ENCODE data around the gene TRIM43.
A peak's percentile ranks its signal among the peaks of the same experiment; 100 is the strongest.
"Not testable (repeated sequence)": the region's sequence is repeated elsewhere in the genome, so short reads cannot be mapped to it uniquely, and the experiment has no call there.

The TRIM43 gene

DNA sequence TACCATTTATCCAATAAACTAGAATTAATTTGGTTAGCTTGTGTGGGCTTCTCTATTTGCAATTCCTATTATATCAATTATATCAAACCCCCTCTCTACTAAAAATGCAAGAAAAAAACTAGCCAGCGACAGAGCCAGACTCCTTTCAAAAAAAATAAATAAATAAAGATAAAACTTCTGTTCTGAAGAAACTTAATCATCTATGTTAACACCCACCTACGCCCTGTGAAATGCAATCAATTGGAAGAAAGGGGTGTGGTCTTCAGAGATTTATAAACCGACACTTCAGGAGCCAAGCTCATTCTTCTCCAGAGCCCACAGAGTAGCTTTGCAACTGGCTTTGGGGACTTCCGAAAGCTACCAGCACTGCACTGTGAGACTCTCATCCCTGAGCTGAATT is at the start of gene TRIM43:
Gene TRIM43 (plus strand): TSS at position 301 of the 400 bp plus-strand sequence. CDS start 2,023 bp downstream, outside the sequence.
- not testable (repeated sequence) for DNase-seq (ENCODE audit: low spot score)

DNA sequence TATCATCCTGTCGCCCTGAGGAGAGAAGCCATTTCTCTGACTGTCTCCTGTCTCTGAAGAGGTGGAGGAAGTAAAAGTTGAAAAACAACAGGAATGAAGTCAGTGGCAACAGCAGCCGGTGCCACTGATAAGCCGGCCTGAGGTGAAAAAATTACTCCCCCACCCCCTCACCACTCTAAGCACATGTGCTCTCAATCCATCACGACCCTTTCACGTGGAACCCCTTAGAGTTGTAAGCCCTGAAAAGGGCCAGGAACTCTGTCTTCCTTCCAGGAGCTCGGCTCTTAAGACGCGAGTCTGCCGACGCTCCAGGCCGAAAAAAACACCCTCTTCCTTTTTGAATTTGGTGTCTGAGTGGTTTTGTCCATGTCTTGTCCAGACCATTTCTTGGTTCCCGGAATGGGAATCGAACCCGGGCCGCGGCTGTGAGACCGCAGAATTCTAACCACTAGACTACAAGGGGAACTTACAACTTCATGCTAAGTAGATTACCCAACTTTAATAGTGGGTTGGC is 40.7 kb upstream of the TRIM43 start:
- DNase-seq (ENCODE audit: low spot score) = no peak

DNA sequence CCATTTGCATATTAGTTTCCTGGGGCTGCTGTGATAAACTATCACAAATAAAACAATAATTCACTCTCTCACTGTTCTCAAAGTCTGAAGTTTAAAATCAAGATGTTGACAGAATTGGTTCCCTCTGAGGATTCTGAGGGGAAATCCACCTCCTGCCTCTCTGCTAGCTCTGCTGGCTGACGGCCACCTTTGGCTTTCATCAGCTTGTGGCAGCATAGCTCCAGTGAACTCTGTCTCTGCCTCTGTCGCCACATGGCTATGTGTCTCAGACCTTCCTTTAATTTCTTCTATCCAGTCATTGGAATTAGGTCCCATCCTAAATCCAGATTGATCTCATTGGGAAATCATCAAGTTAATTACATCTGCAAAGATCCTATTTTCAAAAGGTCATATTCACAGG is 38.9 kb upstream of the TRIM43 start:
- no peak for DNase-seq (ENCODE audit: low spot score)

DNA sequence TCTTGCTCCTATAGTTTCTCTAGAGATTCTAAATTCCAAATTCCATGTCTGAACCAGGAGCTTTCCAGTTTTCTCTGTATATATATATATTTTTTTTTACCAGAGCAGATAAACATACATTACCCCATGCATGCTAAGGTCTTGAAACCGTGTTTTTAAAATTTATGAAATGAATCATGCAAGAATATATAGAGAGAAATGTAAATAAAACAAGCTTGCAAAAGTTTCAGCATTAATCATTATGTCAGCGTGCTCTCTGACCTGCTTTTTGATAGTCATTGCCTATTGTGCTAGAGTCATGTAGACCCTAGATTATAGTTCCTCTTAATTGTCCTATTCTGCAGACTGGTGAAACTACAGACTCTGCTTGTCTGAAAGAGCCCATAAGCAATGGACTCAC is 22.6 kb upstream of the TRIM43 start:
- DNase-seq (ENCODE audit: low spot score) = no peak

DNA sequence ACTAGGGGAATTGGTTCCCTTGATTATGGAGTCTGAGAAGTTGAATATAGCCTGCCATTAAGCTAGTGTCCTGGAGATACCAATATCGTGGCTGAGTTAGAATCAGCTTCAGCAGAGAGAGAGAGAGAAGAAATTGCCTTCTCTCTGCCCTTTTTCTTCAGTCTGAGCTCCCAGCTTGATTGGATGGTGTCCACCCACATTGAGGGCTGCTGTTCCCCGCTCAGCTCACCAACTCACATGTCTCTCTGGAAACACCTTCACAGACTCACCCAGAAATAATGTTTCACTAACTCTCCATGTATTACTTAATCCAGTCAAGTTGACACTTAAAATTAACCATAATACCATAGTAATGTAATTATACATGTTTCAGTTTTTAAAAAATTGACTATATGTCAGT is 17.9 kb upstream of the TRIM43 start:
- no peak for DNase-seq (ENCODE audit: low spot score)

DNA sequence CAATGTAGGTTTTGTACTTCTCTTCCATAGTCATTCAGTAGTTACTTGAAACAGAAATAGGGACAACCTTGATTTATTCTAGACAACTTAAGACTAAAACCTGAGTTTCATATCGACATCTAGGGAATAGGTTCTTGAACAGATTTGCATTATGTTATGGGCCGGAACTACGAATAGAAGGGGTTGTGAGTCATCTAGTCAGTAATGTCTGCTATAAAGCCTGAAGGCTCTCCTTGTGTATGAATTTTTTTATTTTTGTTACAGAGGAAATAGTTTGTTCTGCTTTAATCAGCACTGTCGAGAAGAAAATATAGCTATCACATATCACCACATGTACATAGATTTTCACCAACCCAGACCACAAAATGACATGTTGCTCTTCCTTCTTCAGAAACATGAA is 17.3 kb upstream of the TRIM43 start:
- no peak for DNase-seq (ENCODE audit: low spot score)

DNA sequence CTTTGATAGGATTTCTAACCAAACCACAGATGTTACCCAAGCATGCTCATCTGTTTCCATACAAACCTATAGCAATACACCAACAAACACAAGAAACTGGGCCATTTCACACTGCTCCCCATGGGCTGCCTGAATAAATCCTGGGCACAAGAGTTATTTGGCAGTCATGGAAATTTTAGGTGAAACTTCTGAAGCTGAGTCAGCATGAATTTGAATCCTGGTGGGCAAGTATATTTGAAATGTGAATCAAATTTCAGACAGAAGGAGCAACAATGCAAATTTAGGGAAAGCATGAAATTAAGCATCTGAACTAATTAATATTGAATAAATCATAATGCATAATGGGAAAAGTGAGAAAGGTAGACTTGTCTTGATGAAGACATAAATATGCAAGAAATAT is 15.9 kb upstream of the TRIM43 start:
- DNase-seq (ENCODE audit: low spot score) = no peak

DNA sequence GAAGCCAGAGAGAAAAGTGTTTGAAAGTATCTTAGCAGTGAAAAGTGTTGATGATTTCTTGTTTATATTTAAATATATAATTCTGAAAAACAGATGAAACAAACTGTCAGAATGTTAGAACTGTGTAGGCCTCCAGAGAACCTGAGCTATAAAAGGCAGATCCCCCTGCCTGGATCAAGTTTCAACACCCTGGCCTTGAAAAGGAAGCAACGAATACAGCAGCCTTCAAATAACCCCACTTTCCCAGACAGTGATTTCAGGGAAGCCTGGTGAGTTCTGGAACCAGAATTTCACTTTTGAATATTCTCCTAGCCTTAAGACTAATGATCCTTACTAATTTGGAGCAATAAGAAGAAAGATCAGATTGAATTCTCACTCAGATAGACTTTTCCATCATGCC is 13.3 kb upstream of the TRIM43 start:
- DNase-seq (ENCODE audit: low spot score) = peak; percentile 46

DNA sequence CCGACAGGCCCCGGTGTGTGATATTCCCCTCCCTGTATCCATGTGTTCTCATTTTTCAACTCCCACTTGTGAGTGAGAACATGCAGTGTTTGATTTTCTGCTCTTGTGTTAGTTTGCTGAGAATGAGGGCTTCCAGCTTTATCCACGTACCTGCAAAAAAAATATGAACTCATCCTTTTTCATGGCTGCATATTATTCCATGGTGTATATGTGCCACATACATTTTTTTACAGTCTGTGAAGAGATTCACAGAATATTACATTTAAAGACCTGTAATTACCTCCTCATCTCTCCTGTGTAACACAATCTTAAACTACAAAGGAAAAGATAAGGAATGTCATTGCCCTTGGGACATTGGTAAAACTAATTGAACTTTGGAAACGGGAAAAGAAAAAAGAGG is 8.3 kb upstream of the TRIM43 start:
- DNase-seq (ENCODE audit: low spot score) = not testable (repeated sequence)

DNA sequence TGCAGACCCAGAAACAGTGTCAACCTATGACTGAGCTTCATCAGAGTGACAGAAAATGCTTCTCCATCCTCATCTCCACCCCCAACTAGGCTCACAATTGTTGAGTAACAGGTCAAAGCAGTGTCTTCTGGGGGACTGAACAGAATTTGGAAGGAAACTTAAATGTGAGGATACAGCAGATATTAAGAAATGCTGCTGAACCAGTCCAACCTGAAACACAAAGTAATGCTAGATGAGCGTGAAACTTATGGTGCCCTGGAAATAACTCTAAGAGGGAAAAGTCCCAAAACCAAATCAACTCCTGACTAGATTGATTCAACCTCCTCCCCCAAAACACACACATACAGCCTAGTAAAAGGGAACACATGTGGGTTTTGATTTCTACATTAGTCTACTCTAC is 7.5 kb upstream of the TRIM43 start:
- not testable (repeated sequence) for DNase-seq (ENCODE audit: low spot score)

DNA sequence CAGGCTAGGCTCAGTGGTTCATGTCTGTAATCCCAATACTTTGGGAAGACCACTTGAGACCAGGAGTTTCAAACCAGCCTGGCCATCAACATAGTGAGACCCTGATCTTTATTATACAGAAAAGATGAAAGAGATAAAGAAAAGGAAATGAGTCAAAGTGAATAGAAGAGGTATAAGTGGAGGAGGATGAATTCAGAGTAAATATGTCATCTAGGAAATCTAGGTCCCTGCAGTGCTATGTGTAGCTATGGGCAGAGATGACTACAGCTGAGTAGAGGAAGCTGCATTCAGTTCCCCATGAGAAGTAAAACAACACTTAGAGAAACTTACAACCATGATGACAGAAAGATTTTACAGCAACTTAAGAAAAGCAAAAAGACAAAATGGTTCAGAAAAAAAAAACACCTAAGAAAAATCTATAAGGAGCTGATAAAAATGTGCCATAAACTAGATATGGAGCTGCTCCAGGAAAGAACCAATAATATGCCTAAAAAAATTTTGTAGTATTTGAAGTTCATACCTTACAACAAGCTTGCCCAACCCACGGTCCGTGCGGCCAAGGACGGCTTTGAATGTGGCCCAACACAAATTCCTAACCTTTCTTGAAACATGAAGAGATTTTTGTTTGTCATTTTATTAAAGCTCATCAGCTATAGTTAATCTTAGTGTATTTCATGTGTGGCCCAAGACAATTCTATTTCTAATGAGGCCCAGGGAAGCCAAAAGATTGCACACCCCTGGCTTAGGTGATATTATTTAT is 1.8 kb upstream of the TRIM43 start:
- not testable (repeated sequence) for DNase-seq (ENCODE audit: low spot score)

DNA sequence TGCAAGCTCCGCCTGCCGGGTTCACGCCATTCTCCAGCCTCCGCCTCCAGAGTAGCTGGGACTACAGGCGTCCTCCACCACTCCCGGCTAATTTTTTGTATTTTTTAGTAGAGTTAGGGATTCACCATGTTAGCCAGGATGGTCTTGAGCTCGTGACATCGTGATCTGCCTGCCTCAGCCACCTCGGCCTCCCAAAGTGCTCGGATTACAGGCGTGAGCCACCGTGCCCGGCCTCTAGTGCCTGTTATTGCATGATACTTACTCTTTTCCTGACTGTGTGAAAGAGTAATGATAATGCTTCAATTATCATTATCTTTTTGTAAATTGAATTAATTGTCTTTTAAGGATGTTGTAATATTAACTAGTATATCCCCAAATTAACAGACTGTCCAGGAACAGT is 1.2 kb downstream of the TRIM43 start:
- not testable (repeated sequence) for DNase-seq (ENCODE audit: low spot score)

DNA sequence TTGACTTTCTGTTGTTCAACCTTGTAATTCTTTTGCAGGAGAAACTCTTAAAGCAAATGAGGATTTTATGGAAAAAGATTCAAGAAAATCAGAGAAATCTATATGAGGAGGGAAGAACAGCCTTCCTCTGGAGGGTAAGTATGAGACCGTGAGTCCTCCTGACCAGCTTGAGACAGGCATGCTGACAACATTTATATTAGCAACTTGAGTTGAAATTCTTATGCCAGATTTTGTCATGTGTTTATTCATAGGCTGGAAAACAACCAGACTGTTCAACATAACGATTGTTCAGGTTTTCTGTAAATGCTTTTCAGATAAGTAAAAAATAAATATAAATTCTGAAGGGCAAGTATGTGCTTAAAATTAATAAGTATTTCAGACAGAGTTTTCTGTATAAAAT is 3.2 kb downstream of the TRIM43 start:
- not testable (repeated sequence) for DNase-seq (ENCODE audit: low spot score)

DNA sequence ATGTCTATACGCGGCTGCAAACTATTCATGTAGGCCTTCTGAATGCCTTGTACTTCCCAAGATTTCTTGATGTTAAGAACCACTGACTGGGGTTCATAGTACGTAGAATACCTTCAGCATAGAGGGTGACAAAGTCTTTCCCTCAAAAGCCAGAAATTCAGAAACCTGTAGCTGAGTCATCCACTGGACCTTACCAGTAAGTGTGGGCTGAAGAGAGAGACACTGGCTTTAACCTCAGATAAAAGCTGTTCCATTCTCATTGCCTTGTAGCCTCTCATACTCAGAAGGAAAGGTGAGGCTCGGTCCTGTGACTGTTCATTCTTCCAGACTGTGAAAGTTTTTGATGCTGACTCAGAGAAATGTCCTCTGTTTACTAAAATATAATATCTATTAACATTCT is 9.5 kb downstream of the TRIM43 start:
- DNase-seq (ENCODE audit: low spot score) = not testable (repeated sequence)

DNA sequence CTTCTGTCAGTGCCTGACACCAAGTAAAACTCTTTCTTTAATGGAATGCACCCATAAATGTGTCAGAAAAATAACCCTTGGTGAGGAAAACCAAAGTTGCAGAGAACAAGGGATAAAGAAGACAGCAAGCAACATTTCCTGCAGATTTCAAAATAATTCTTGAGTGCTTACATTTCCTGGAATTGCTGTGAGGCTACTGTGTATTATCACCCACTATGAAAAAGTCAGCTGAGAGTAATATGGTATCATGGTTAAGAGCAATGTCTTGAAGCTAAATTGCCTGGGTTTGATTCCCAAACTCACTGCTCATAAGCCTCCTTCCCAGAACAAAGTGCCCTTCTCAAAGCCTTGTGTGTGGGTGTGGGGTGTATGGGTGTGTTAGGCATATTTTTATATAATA is 10.3 kb downstream of the TRIM43 start:
- DNase-seq (ENCODE audit: low spot score) = not testable (repeated sequence)

DNA sequence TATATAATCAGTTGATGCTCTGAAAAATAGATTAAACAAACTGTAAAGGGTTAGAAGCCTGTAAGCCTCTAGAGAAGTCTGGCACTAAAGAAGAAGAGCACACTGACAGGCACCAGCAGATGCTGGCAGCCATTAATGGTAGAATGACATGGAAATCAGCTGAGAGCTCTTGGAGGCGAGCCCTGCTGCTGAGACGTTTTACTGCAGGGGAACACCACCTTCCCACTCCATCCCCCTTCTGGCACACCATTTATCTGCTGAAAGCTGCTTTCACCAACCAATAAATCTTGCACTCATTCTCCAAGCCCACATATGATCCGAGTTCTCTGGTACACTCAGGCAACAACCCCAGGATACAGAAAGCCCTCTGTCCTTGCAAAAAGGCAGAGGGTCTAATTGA is 16.6 kb downstream of the TRIM43 start:
- not testable (repeated sequence) for DNase-seq (ENCODE audit: low spot score)

DNA sequence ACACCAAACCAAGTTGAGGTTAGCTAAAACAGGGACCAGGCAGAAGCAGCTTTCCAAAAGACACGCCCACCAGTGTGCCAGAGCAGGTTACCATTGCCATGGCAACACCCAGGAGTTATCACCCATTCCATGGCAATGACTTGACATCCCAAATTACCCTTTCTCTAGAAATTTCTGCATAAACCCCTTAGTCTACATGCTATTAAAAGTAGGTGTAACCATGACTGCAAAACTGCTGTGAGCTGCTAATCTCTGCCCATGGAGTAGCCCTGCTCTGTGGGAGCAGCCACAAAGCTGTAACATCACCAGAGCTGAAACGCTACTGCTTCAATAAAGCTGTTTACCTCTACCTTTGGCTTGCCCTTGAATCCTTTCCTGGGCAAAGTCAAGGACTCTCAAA is 18.0 kb downstream of the TRIM43 start:
- not testable (repeated sequence) for DNase-seq (ENCODE audit: low spot score)

DNA sequence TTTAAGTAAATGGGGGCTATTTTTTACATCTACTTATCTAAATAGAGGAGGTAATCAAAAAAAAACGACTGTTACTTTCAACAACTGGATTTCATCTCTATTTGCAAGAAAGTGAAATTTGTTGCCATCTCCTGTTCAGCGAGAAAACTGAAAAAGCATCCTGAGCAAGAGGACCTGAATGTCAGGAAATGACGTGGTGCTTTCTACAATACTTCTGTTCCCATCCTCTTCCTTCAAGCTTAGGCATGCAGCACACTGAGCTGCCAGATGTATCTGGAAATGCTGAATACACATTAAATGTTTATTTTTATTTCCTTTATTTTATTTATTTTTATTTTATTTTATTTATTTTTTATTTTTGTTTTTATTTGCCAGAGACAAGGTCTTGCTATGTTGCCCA is 21.2 kb downstream of the TRIM43 start:
- not testable (repeated sequence) for DNase-seq (ENCODE audit: low spot score)

DNA sequence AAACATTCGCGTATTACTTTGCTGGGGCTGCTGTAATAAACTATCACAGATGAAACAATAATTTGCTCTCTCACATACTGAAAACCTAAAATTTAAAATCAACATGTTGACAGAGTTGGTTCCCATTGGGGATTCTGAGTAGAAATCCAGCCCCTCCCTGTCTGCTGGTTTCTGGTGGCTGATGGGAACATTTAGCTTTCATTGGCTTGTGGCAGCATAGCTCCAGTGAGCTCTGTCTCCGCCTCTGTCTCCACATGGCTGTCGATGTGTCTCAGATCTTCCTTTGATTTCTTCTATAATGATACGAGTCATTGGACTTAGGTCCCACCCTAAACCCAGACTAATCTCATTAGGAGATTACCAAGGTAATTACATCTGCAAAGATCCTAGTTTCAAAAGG is 30.9 kb downstream of the TRIM43 start:
- not testable (repeated sequence) for DNase-seq (ENCODE audit: low spot score)

DNA sequence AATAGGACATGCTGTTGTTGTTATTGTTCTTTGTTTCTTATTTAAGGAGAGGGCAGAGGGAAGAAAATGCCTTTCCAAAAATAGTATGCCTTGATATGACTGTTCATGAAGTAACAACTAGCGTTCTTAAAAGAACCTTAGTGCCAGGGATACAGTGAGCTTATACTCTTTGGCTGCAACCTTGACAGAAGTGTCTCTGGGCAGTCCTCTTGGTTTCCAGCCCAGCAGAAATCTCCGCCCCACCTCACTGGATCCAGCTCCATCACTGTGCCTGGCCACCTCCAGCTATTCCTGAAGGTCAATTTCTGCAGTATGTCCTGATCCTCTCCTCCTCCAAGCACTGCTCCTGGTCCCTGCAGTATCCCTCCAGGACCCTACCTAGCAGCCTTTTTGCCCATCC is 39.2 kb downstream of the TRIM43 start:
- DNase-seq (ENCODE audit: low spot score) = not testable (repeated sequence)

DNA sequence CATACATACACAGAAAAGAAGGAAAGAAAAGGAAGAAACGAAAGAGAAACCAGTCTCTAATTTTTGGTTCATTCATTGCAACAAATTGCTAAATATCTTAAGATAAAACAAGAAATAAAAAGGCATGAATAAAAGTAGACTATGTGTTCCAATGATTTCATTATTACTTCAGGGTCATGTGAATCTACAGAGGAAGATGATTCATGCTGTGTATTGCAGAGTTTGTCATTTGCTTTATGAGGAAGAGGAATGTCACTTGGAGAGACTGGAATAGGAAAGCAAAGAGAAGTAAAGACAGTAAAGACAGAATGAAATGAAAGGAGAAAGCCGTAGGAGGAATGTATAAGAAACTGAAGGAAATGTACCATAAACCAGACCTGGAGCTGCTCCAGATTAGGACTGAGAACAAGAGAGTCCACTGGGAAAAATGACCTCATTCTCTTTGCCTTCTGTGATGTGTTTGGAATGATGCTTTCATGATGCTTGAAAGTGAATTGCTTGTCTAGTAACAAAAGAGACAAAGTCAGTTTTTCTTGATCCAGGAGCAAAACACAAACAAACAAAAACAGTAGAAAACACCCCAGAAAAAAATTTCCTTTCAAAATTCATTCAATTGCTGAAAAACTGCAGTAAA is 41.9 kb downstream of the TRIM43 start:
- DNase-seq (ENCODE audit: low spot score) = not testable (repeated sequence)

DNA sequence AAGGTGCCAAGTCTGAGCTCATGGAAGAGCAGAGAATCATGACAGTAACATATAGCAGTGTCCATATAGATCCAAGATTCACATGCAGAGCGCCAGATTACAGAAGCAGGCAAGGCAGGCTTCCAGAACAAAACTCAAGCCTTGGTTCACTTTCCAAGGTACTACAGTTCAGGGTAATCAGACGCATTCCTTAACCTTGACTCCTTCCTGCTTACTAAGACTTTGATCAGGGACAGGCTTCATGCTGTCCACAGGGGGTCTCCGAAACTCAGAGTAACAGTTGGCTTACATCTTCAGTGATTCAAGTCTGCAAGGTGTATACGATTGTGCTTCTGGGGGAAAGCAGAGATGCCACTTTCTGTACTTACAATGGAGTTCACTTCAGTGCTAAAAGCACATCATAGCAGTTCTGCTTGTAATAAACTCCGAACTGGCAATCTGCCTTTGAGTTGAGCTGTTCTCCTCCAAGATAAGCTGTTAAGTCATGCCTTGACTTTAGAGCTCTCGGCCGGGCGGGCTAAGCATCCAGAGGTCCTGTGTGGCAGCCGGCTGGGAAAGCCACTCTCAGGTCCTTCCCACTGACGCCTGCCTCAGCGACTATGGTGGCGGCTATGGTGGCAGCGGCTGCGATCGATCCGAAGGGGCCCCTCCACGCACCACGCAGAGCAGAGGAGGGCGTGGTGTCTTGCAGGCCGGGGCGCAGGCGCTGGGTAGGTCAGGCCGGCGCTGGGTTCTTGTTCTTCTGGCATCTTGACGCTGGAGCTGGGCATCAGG is 48.9 kb downstream of the TRIM43 start:
- DNase-seq (ENCODE audit: low spot score) = not testable (repeated sequence)

DNA sequence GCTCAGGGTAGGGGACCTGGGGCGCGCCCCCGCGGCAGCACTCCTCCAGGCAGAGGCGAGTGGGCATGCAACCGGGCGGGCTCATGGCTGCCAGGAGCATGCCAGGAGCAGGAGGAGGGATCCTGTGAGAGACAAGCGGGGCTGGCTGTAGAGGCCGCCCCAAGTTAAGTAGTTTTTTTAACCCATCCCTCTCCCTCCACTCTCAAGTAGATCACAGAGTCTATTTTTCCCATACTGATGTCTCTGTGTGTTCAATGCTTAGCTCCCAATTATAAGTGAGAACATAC is 49.4 kb downstream of the TRIM43 start:
- DNase-seq (ENCODE audit: low spot score) = not testable (repeated sequence)
